NCI-H460 (cell line): ENCODE measurements around the gene ZNF784. TPM values are rescaled to one million over a fixed set of nuclear protein-coding genes. Genes with fewer than 3 reads are reported as not detected.

Experiments used
- DNase-seq: peaks from one replicate; pipeline ENCODE4 v3.0.0-alpha.2; 2016; ENCODE audit warnings: low read depth; ENCODE audit errors: extremely low read depth
- total RNA-seq: library from RNA; depleted of rRNA; stranded (reverse); fragments of >200 nt; shearing (Covaris generic); gene quantifications from 2 replicates; pipeline ENCODE4 v1.2.3, GENCODE V29; 2014

ZNF784 gene
- total RNA-seq, 1 experiment from 2014 or later, result 2.1 TPM

GRCh38 chr19:55605637-55606470 lies 18.5 kb downstream of the ZNF784 start, which contains the start of gene ZNF865:
Gene ZNF865, plus strand, starts transcription at chr19:55605647. Its CDS starts 7,972 bp downstream, at chr19:55613619.
- peak; percentile 71 for DNase-seq

- peak; percentile 93 for DNase-seq
These were observed 19.1 kb downstream of the ZNF784 start for GRCh38 chr19:55605207-55605636.

- no peak for DNase-seq
These were observed 20.6 kb downstream of the ZNF784 start for GRCh38 chr19:55603581-55604292.

DNA sequence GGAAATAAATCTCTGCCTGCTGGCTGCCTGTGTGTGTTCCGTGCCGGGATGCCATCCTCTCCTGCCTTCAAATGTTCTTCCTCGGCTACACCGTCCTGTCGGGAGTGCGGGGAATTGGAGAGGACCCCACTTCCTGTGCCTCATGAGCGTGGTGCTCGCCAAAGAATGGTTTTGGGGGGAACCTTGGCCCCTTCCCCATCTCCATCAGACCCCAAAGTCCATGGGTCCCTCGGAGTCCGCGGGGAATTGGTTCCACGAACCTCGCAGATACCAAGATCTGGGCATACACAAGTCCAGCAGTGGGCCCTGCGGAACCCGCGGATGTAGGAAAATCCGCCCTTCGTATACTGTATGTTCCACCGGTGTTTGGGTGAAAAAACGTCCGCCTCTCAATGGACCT lies 21.3 kb downstream of the ZNF784 start:
- DNase-seq, result no peak

- DNase-seq, result no peak
These were observed 22.0 kb downstream of the ZNF784 start for GRCh38 chr19:55602104-55603001.

DNA sequence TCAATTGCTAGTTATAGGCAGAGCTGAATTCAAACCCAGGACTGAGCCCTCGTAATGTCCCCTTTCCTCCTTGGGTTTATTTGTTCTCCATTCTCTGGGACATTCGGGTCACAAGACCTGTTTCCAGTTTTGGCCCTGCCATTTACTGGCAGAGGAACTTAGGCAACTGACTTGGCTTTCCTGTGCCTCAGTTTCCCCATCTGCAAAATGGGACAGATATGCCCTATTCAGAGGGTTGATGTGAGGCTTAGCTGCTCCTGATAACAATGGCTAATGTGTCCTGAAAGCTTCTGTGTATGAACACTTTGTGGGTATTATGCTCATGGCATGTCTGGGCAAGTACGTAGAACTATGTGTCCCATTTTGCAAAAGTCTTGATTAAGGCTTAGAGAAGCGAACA lies 23.3 kb downstream of the ZNF784 start:
- DNase-seq, result no peak

DNA sequence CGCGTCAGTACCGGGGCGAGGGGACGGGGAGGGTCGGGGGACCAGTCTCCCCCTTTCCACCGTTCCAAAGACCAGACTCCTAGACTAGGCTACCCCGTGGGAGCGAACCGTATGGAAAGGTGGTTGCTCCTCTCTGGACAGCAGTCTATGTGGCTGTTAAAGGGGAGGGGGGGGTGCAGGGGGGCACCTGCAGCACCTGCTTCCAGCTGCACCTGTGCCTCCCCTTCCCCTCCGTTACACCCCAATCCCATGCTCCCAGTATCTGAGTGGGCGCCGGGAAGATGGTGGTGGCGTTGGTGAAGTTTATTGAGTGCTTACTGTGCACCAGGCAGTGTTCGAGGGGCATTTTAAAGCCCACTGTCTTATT lies 23.7 kb downstream of the ZNF784 start:
- DNase-seq, result no peak

DNA sequence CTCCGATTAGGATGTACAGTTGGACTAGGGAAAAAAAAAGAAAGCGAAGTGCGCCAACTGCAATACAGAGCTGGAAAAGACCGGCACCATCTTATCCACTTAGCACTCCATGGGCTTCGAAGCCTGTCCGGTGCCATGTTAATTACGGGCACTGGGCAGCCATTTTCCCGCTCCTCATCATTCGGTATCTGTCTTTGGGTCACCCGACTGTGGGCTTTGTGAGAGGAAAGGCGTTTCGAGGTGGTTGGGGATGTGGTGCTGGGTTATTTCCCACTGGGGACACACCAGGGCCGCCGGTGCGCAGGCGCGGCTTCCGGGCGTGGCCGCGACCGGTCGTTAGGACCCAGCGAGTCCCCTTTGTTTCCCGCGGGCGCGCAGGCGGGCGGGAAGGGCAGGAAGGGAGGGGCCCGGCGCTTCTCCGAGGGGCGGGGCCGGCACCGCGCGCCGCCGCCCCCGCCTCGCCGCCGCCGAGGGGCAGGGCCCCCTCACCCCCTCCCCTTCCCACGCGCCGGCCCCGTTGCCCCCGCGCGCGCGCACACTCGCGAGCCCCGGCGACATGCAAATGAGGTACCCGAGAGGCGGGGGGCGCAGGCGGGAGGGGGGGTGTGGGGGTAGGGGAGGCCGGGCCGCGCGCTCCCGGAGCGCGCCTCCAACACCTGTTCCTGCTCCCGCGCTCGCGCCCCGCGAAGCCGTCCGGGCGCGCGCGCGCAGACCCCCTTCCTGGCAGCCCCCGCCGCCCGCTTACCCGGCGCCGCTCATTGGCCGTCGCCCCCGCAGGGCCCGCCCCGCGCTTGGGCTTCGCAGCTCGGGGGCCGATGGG lies 24.3 kb downstream of the ZNF784 start, which contains the start of gene ZNF524:
Gene ZNF524 (plus strand): TSS at position 447 of the 820 bp plus-strand sequence. CDS start 1,825 bp downstream, outside the sequence.
- peak; percentile 77 for DNase-seq

DNA sequence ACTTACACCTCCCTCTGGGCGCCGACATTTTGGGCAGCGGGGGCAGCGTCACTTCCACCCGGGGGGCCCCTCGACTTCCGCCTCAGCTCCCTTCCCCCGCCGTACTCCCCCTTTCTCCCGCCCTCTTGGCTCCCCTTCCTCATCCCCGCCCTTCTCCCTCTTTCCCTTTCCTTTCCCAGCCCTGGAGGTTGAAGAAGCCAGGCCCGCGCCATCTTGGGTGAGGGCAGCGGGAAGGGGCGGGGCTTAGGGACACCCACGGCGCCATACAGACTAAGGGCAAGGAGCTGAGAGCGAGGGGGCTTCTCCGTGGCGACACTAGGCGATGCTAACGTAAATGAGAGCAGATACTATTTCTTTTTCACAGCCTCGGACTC lies 24.9 kb downstream of the ZNF784 start, which contains the start of gene FIZ1:
Gene FIZ1 (minus strand): TSS at position 50 of the 374 bp plus-strand sequence. CDS start 1,652 bp downstream, outside the sequence.
- DNase-seq, result peak; percentile 97

DNA sequence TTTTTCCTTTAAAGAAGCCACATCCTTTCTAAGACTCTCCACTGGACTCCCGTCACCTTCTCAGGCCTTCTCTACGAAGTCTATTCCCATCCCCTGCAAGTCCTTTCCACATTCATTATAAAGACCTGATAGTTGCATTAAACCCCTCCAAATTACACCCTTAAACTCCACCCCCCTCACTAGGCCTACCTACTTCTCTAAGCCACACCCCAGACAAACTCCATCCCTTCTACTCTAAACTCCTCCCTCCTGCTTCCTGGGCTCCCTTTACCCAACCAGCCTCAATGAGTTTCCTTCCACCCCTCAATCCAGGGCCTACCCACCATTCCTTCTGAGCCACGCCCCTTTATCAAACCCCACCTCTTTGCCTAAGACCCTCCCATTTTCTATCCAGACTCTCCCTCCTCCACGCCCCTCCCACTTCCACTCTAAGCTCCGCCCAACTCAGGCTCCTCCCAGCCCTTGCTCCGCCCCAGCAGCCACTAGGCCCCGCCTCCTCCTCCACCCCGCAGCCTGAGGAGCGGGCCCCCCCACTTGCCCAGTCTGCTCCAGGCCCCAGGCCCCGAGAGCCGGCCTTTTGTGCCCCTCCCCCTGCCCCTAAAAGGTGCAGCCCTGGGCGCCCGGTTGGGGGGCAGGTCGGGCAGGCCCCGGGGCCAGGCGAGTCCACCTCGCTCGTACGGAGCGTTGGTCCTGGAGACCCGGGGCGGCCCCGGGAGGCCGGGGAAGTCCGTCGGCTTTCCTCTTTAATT lies 25.5 kb downstream of the ZNF784 start:
- peak; percentile 89 for DNase-seq

DNA sequence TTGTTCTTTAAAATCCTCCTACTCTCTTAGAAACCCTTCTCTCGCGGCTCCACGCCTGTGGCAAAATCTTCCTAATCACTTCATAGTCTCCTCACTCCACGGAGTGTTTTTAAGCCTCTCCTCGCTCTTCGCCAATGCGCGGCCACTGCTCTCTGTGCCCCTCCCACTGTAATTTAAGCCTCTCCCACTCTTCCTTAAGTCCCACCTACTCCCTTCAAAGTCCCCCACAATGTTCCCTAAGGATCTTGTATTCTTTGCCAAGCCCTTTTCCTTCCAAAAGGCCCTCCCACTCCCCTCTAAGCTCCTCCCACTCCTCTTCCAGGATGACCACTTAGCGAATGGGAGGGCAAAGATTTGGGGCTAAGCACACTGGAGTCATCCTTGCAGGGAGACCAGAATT lies 26.3 kb downstream of the ZNF784 start:
- DNase-seq, result no peak

- no peak for DNase-seq
These were observed 26.9 kb downstream of the ZNF784 start for GRCh38 chr19:55597501-55597921.

GRCh38 chr19:55596304-55596703 lies 28.1 kb downstream of the ZNF784 start:
- no peak for DNase-seq

GRCh38 chr19:55594996-55595545 lies 29.3 kb downstream of the ZNF784 start:
- no peak for DNase-seq

- no peak for DNase-seq
These were observed 31.1 kb downstream of the ZNF784 start for GRCh38 chr19:55593096-55593772.

DNA sequence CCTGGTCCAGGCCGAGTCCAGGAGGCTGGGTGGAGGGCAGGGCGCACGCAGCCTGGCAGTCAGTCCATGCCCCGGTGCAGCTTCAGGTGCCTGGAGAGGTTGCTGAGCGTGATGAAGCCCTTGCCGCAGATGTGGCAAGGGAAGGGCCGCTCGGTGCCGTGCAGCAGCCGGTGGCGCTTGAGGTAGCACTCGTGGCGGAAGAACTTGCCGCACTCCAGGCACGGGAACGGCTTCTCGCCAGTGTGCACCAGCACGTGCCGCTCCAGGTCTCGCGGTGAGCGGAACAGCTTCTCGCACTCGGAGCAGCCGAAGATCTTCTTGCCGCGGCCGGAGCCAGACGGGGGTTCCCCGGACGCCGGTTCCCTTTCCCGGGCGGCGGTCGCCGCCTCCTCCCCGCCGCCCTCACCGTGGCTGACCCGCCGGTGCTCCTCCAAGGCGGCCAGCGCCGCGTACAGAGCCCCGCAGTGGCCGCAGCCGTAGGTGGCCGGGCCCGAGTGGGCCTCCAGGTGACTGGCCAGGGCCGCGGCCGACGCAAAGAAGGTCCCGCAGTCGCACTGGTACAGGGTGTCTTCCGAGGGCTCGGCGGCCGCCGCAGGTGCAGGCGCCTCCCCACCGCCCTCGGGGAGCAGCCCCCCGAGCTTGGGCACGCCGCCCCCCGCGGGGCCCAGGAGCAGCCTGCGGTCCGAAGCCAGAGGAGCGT lies 31.8 kb downstream of the ZNF784 start:
- DNase-seq, result no peak

- DNase-seq, result no peak
These were observed 32.8 kb downstream of the ZNF784 start for GRCh38 chr19:55591555-55591954.
